ENCODE results near the gene TOP2A. TPM values are rescaled to one million over a fixed set of nuclear protein-coding genes. Genes with fewer than 3 reads are reported as not detected.

The TOP2A gene
- polyA plus RNA-seq, 3 donors = 163 to 174 (median 168) TPM

DNA sequence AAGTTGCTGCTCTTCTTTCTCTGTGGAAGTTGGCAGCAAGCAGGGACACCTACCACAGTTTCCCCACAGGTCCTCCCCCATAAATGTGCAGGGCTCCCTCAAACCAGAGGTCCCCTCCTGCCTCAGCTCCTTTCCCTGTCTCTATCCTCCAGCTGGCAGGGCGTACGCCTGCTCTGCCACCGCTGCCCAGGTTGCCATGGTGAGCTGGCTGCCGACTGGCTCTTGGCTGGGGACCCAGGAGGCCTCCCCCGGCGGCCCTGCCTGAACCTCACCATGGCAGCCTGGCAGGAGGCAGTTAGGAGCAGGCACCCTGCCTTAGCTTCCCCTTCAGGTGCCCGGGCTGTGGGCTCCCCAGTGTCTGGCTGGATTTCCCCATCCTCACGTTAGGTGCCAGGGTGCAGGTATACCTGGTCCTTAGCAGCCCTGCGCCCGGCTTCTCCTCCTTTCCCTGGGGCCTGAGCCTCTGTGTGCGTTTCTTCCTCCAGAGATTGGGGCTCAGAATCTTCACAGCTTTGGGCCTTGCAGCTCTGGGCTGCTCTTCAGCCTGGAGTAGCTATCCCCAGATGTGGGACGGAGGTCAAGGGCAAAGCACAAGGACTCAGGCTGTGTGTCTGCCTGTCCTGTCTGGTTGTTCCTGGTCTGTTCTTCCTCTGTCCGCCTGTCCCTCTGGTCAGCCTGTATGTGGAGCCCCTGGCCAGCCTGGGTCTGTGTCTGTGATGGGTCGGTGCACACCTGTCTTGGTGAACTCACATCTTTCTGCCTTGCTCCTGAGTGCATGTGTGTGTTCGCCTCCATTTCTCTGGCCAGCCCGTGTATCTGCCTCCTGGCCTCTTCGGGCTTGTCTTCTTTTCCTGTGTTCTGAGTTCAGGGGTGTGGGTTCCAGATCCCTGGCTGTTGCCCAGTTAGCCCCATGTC, 68.9 kb downstream of the TOP2A start:
- DNase-seq (ENCODE audit: low read depth in 3 of 3, low spot score in 2 of 3) = no peak

DNA sequence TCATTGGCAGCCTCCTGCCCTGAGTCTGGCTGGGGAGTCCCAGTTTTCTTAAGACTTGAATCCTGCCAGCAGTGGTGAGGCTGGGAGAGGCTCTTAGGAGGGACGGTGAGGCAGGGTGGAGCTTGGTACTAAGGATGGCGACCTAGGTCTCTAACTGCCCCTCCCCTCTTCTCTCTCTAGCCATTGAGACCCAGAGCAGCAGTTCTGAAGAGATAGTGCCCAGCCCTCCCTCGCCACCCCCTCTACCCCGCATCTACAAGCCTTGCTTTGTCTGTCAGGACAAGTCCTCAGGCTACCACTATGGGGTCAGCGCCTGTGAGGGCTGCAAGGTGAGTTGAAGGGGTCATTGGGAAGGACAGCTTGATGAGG, 69.6 kb downstream of the TOP2A start:
- DNase-seq (ENCODE audit: low read depth in 3 of 3, low spot score in 2 of 3) = no peak

DNA sequence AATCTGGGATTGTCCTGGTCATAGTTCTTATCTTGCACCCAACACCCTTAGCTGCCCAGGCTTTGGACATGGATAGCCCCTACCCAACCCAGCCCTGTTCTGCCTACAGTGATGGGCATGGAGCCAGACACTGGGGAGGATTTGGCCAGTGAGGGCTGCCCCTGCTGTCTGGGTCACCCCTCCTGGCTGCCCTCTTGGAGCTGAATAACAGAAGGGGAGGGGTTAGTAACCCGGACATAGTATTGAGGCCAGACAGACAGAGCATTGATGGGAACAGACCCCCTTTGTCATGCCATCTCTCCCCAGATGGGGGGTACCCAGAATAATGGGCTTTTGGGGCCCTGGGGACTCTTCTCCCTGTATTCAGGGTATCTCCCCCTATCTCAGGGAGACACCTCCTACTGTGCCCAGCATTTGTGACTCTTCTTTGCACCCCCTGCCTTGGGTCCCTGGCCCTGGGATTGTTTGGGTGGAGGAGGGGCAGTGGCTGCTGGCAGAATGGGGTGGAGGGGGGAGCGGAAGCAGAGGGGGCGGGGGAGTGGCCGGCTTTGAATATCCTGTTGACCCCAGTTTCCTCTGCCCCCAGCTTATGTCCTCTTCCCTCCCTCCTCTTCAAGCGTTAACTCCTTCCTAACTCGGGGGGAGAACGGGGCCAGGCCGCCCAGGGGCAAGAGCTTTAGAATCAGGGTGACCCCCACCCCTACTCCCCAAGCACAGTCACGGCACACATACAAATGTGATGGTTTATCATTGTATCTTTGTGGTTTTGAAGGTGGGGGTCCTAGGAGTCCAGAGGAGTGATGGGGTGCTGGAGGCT, 70.2 kb downstream of the TOP2A start:
- no peak for DNase-seq (ENCODE audit: low read depth in 3 of 3, low spot score in 2 of 3)

DNA sequence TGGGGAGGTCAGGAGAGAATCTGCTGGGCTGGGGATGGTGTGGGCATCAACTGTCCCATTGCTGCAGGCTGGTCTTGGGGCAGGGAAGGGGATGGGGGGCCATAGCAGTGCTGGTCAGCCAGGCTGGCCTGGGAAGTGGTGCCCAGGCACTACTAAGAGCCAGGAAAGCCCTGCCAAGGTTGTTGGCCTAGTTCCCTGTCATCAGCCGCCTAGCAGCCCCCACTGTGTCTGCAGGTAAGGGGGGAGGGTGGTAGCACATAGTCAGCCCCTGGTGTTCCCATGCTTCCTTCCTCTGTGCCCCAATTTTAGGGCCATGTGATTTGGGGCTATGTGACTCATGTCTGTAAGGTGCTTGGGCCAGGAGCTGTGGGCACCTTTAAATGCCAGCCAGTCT, 70.9 kb downstream of the TOP2A start:
- DNase-seq (ENCODE audit: low read depth in 3 of 3, low spot score in 2 of 3) = no peak

DNA sequence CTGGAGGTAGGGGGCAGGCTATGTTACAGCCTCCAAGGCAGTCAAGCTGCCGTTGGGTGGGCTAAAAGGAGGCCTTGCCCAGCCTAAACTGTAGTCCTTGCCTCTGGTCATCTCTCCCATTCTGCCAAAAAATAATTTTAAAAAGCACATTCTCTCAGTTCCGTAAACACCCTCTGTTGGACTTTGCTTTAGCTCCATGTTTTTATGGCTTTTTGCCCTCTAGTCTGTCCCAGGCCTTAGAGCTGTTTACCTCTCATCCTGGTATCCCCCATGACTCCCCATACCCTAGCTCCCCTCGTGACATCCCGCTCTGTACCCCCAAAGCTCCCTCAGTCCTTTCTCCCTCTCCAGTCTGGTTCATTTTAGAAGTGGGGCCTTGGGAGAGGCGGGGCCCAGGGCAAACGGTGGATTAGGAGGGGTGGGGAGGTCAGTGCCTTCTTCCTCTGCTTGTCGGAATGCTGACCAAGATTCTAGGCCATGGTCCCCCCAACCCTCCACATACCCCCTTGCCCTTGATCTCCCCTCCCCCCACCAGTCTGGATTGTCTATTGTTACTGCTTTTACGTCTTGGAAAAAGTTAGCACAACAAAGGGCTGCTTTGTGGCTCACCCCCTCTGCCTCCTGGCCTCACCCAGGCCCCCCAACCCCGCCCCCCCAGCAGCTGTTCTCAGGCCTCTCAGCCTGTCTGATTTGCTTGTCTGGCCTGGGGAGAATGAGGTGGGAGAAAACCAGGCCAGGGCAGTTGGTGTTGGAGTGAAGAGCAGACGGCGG, 71.5 kb downstream of the TOP2A start:
- DNase-seq (ENCODE audit: low read depth in 3 of 3, low spot score in 2 of 3) = no peak

DNA sequence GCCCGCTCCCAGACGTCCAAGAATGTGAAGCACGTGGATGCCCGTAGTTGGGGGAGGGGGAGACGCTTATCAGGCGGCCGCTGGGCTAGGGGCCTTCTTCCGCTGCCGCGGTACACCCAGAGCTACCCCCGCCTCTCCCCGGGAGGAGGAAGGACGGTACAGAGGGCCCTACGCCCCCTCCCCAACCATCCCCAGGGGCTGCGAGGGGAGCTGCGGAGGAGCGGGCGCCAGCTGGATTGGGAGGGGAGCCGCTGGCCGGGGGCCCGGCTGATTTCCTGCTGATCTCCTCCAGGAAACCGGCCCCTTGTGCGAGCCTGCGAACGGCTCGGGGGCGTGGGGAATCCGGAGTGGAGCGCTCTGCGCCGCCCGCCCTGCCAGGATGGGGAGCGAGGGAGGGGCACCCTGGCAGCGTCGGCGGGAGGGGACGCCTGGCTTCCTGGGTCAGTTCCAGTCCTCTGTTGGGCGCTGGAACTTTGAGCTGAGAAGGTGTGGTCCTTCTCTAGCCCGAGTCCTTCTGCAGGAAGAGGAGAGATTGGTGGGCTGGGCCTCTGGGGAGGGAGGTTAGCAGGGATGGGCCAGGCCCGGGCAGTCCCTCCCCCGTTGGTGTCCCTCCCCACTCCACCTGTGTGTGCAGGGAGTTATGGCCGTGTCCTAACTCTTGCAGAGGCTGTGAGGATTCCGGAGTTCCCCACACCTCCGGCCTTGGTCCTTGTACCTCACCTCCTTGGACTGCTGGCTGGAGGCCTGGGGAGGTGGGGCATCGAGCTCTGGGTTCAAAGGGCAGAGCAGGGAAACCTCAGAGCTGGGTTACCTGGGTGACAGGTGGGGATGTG, 72.3 kb downstream of the TOP2A start:
- no peak for DNase-seq (ENCODE audit: low read depth in 3 of 3, low spot score in 2 of 3)

DNA sequence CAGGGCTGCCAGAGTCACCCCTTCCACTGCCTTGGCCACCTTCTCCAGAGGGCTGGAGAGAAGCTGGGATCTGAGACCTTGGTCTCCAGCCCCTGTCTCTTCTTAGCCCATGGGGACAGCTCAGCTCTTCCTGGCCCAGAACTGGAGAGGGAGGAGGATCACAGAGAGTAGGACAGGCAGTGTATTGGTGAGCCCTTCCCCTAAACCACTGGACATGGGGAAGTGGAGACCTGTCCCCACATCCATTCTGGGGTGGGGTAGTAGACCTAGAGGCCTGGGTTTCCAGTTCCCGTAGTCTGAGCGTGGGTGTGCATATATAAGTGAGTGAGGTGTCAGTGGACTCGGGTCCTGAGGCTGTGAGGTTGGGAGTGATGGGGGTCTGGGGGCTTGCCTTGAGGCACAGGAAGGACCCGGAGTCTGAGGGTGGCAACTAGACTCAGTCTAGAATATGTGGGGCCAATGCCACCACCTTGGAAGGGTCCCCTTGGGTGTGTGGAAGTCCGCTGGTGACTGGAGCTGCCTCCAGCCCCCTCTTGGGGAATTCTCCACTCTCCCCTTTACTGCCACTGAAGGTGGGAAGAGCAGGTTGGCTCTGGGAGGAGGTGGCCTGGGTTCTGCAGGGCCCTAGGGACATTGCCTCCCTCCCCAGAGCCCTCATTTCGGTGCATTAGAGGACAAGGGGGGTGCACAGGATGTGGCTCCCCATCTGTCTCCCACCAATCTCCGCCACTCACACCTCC, 73.1 kb downstream of the TOP2A start:
- no peak for DNase-seq (ENCODE audit: low read depth in 3 of 3, low spot score in 2 of 3)

DNA sequence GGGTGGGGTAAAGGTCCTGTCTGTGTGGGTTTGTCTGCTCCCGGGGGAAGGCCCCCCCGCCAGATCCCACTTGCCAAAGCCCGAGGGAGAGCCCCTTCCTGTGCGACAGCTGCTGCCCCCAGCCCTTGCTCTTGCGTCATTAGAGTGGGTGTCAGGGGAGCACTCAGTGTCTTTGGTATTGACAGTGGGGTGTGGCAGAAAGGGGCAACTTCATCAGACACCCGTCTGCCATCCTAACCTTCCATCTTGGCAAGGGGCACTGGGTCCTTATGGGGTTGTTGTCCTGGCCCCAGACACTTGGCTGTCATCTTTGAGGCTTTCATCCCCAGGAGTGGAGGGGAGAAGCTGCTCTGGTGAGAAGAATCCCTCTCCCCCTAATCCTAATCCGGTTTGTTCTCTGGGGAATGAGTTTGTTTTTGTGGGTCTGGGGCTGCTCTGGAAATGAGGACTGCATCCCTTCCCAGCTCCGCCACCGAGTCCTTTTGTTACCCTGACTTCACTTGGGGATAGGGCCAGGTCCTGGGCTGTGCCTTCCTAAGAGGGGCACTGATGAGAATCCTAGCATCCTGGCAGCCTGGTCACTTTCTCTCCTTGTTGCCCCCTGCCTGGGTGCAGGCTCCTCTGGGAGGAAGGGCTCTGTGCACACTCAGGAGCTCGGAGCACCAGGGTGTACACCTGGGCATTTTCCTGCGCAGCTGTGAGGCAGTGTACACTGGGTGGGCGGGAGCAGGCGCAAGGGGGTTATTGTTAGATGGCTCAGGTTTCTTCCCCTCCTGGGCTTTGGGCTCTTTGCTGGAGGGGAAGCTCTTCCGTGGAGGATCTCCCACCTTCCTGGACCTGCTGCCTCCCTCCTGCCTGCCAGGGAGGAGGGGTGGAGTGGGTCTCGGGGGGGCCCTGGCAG, 74.2 kb downstream of the TOP2A start:
- DNase-seq (ENCODE audit: low read depth in 3 of 3, low spot score in 2 of 3) = no peak

DNA sequence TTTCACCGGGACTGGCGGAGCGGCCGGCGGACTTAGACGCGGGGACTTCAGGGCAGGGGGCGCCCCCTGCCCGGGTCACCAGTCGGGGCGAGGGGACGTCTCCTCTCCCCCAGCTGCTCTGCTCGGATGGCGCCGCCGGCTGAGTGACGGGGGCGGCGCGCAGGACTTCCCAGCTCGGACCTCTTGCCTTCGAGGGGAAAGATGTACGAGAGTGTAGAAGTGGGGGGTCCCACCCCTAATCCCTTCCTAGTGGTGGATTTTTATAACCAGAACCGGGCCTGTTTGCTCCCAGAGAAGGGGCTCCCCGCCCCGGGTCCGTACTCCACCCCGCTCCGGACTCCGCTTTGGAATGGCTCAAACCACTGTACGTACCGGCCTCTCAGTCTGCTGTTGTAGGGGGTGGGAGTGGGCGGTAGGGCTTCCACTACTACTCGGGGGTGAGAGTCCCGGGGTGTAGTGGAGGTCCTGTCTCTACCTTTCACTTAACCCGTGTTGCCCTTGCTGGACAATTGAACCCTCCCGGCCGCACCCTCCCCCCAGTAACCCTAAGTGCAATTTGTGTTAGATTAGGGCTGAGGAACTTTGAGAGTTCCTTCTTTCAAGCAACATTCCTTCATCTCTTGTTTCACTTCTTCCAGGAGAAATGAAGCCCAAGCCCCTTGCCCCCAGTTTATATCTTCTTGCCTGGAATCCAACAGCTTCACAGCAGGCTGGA, 75.0 kb downstream of the TOP2A start:
- no peak for DNase-seq (ENCODE audit: low read depth in 3 of 3, low spot score in 2 of 3)

DNA sequence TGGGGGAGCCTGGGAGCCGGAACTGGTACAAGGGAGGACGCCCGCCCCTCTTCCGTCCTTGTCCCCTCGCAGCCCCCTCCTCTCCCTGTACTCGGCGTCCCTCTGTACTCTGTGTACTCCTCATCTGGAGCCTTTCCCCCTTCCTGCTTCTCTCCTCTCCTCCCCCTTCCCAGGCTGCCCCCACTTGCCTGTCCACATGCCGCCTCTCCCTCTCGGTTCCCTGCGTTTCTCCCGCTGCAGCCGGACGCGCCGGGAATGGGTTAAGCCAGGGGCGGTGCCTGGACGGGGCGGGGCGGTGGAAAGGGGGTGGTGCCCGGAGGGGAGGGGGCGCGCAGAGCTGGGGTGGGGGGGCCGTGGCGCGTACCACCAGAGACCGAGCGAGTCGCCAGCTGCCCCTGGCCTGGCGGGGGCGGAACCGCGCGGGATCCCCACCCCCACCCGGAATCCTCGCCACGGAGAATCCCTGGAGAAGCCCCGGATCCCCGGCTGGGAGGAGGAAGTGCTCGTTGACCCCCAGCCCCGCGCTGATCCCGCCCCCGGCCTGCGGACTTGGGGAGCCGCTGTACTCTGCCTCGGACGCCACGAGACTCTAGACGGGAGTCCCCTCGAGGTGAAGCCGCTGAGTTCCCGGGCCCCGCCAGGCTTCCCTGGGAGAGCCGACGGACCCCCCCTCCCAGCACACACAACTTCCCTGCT, 75.7 kb downstream of the TOP2A start:
- DNase-seq (ENCODE audit: low read depth in 3 of 3, low spot score in 2 of 3) = no peak

DNA sequence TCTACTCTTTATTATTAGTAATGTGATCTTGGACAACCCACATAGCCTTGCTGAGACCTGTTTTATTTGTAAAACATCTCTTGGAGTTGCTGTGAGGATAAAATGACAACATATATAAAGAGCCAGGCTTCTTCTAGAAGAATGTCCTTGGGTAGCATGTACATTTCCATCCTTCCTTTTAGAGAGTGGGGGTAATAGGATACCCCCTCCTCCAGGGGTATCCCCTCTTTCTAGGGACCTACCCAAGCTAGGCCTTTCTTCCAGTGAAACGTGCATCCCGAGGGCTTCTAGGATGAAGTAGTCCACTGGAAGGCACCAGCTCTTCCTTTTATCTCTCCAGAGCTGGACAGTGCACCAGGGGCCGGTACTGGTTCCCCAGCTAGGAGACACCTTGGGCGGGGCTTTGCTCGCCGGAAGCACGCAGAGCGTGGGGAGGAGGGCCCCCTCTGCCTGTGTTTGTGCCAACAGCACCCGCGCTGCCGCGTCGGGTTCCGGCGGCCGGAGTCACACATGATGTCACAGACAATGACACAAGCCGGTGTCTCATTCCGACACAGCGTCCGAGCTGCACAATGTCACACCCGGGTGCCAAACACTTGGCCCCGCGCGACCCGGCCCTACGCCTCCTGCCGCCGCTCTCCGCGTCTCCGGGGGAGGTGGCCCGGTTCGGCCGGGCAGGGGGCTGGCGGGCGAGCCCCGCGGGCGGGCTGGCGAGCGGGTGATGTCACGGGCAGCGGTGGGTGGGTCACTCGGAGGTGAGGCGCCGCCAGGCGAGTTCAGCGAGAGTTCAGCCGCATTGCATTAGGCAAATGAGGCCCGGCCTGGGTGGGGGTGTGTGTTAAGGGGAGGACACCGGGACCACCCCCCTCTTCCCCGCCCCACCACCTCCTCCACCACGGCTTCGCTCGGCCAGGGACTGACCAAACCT, 76.6 kb downstream of the TOP2A start:
- DNase-seq (ENCODE audit: low read depth in 3 of 3, low spot score in 2 of 3) = no peak

DNA sequence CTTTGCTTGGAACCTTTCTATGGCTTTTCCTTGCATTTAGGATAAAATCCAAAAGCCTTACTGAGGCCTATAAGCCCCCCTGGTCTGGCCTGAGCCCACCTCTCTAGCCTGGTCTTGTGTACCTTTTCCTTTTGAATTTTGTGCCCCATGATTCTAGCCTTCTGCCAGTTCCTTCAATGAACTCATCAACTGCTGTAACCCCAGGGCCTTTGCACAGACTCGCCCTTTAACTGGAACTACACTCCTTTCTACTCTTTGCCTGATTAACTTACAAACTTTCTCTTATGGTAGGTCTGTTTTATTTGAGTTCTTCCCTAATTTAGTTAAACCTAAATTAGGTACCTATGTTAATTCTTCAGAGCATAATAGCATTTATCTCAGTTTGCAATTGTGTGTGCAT, 77.4 kb downstream of the TOP2A start:
- DNase-seq (ENCODE audit: low read depth in 3 of 3, low spot score in 2 of 3) = no peak

DNA sequence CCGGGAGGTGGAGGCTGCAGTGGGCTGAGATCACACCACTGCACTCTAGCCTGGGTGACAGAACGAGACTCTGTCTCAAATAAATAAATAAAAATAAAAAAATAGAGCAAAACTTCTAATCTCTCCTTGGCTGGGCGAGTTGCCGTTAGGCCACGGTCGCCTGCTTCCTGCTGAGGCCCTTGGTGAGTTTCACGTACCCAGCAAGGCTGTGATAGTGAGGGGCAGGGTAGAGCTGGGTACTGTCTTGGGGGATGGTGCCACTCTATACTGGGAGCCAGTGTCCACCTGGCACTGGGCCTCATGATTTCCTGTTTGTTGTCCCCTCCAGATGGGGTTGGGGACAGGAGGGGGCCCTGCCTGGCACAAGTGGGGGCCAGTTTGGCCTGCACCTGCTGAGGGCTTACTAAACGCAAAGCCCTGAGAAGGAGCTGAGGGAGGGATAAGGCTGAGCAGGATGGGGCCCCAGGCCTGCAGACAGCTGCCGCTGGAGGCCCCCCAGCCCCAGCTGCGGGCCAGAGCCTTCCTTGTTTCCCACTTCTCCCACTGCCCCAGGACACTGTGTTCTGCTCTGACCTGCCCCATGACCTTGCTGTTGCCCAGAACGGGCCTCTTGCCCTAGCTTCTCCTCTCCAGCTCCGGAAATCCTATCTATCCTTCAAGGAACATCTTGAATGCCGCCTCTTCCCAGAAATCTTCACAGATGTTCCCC, 78.6 kb downstream of the TOP2A start:
- DNase-seq (ENCODE audit: low read depth in 3 of 3, low spot score in 2 of 3) = no peak
